Measurements from ENCODE around the gene LYRM9.
A peak's percentile ranks its signal among the peaks of the same experiment; 100 is the strongest.
"Not testable (repeated sequence)": the region's sequence is repeated elsewhere in the genome, so short reads cannot be mapped to it uniquely, and the experiment has no call there.

Gene LYRM9

GRCh38 chr17:27892866-27893769 is at the start of gene LYRM9:
Gene LYRM9 (minus strand): TSS chr17:27893365. CDS start chr17:27882694, 10,671 bp downstream.
- peak; percentile 91 for DNase-seq (ENCODE audit: low spot score)

DNA sequence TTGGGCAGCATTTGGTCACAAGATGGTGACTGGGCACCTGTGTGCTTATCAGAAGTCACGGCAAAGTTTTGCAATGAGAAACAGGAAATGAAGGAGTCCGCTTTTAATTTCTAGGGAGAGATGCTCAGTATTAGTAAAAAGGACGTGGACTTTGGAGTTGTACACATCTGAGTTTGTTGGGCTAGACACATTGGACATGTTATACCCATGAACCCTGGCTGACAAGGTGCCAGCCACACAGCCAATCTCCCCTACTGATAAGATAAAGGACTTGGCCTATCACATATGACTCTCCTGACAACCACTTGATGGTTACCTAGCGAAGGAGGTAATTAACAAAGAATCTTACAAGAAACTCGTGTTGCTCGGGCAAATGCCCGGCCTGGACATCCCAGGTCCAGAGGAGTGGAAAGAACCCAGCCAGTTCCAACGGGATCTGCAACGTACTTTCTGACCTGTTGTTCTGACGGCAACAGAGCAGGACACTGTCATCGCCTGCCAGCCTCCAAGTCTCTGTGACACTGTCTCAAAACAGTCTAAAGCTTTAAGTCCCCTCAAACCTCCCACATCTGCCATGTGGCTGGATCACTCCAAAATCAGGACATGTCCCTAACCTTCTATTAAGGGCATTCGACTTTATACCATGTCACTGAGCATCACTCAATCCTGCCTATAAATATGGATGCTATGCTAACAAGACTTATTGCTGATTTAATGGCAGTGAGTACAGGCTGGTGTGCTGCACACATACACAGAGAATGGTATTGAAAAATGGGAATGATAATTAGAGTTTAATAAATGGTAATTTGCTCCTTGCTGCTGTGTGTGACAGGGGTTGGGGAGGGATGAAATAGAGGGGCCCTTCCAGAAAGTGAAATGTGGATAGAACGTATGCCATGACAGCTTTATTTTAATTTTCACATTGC is 47.6 kb upstream of the LYRM9 start:
- DNase-seq (ENCODE audit: low spot score), result no peak

GRCh38 chr17:27939474-27940465 is 46.6 kb upstream of the LYRM9 start:
- DNase-seq (ENCODE audit: low spot score), result no peak

- DNase-seq (ENCODE audit: low spot score), result no peak
These were observed 45.7 kb upstream of the LYRM9 start for GRCh38 chr17:27938864-27939263.

DNA sequence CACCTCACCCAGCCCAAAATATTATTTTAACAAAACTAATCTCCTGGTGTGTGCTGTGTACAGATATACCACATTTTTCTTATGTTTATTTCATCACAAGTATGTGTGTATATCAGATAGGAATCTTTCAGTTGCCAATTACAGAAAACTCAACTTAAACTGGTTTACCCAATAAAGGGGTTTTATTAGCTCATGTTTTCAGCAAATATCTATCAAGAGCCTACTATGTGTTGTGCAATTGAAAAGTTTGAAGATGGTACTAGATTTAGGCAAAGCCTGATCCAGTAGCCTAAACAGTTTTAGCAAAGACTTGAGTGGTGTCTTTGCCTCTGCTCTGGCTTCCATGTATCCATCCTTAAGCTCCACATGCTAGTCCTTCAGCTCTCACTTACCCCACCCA is 45.1 kb upstream of the LYRM9 start:
- no peak for DNase-seq (ENCODE audit: low spot score)

- no peak for DNase-seq (ENCODE audit: low spot score)
These were observed 43.9 kb upstream of the LYRM9 start for GRCh38 chr17:27937025-27937546.

DNA sequence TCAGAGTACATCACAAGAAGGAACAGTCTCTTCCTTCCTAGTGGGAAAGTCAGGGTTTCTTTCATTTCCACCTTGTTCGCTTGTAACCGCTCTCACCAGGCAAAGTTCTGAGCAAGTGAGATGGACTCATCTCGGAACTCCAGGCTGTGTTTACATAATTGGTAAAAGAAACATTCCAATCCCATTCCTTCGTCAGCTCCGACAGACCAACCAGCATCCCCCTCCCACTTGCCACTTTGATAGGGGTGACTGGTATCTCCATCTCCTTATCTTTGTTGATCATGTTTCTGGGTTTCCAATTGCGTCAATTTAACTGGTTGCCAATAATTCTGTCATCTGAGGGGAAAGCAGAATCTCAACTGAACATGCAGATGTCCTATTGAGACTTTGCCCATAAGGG is 36.8 kb upstream of the LYRM9 start:
- DNase-seq (ENCODE audit: low spot score), result no peak

DNA sequence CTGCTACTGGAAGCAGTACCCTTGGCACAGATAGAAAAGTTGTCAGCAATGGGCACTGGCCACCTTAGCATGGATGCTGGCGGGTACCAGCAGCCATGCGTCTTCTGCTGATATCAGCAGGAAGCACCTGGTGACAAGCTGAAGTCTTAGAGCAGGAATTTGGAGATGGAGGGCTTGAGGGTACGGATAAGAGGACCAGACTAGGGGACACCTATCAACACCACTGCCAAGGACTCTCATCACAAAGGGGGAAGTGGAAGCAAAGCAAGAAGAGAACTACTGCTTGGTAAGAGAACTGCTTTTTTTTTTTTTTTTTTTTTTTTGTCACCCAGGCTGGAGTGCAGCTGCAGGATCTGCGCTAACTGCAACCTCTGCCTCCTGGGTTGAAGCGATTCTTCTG is 35.4 kb upstream of the LYRM9 start:
- DNase-seq (ENCODE audit: low spot score), result no peak

DNA sequence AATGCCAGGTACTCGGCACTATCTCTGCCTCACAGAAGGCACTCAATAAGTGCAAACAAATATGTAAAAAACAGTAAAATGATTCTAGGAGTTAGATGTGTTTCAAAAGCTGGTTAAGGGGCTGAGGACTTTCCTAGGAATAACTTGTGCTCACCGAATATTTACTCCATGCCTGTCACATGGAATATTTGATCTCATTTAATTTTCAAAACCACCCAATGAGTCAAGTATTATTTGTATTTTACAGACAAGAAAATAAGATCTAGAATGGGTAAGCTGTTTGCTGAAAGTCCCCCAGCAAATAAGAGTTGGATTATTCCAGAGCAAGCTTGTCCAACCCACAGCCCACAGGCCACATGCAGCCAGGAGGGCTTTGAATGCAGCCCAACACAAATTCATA is 34.6 kb upstream of the LYRM9 start:
- DNase-seq (ENCODE audit: low spot score), result no peak

DNA sequence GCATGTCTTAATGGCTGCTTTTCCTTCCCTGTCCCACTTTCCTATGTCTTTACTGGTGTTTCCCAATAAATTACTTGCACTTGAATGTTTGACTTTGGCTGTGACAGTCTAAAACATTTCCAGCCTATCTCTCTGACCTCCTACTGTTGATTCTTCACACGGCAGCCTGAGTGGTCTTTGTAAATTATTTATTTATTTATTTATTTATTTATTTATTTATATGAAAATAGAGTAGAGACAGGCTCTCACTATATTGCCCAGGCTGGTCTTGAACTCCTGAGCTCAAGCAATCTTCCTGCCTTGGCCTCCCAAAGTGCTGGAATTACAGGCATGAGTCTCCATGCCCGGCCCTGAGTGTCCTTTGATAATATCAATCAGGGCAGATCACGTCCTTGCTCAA is 28.4 kb upstream of the LYRM9 start:
- DNase-seq (ENCODE audit: low spot score), result no peak

- DNase-seq (ENCODE audit: low spot score), result no peak
These were observed 27.9 kb upstream of the LYRM9 start for GRCh38 chr17:27921077-27921476.

GRCh38 chr17:27920569-27920968 is 27.4 kb upstream of the LYRM9 start:
- DNase-seq (ENCODE audit: low spot score), result no peak

GRCh38 chr17:27919079-27919478 is 25.9 kb upstream of the LYRM9 start:
- no peak for DNase-seq (ENCODE audit: low spot score)

DNA sequence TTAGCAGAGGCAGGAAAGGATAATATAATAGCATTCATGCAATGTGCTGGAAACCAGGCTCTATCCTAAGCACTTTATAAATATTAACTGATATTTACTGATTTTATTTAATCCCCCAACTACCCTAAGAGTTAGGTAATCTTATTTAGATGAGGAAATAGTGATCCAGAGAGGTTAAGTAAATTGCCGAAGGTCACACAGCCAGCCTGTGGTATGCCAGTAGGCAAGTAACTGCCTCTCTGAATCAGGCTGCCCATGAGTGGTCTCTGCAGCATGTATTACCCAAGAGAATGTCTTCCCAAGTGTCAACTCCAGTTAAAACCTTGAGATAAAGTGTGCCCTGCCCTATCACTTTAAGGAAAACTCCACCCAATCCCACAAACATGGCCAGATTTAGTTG is 25.3 kb upstream of the LYRM9 start:
- DNase-seq (ENCODE audit: low spot score), result no peak

GRCh38 chr17:27917000-27917399 is 23.8 kb upstream of the LYRM9 start:
- DNase-seq (ENCODE audit: low spot score), result no peak

- no peak for DNase-seq (ENCODE audit: low spot score)
These were observed 22.5 kb upstream of the LYRM9 start for GRCh38 chr17:27915709-27916108.

DNA sequence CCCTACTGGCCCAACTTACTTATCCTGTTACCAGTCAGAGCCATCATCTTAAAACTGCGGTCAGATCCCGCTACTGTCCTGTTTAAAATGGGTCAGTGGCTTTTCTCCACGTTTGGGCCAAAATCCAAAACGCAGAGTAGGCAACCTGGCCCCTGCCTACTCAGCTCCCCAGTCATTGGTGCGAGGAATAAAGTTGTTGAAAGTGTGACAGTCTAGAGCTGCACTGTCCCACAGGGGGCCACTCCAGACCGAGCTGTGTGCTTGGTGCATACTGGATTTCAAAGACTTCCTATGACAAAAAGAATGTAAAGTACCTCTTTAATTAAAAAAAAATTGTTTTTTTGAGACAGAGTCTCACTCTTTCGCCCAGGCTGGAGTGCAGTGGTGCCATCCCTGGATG is 21.2 kb upstream of the LYRM9 start:
- no peak for DNase-seq (ENCODE audit: low spot score)

- DNase-seq (ENCODE audit: low spot score), result no peak
These were observed 19.8 kb upstream of the LYRM9 start for GRCh38 chr17:27912964-27913363.

DNA sequence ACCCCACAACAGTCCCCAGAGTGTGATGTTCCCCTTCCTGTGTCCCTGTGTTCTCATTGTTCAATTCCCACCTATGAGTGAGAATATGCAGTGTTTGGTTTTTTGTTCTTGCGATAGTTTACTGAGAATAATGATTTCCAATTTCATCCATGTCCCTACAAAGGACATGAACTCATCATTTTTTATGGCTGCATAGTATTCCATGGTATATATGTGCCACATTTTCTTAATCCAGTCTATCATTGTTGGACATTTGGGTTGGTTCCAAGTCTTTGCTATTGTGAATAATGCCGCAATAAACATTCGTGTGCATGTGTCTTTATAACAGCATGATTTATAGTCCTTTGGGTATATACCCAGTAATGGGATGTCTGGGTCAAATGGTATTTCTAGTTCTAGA is 19.1 kb upstream of the LYRM9 start:
- DNase-seq (ENCODE audit: low spot score), result not testable (repeated sequence)

GRCh38 chr17:27907976-27908558 is 14.9 kb upstream of the LYRM9 start:
- DNase-seq (ENCODE audit: low spot score), result no peak

GRCh38 chr17:27906623-27907022 is 13.5 kb upstream of the LYRM9 start:
- DNase-seq (ENCODE audit: low spot score), result no peak

Data from putamen (tissue), 1 donor.